ENCODE data around the gene AGPAT3. TPM values are rescaled to one million over a fixed set of nuclear protein-coding genes. Genes with fewer than 3 reads are reported as not detected.

The AGPAT3 gene
- total RNA-seq, 1 experiment from 2014 or later = 58.3 TPM

GRCh38 chr21:43854773-43855633 lies 10.0 kb upstream of the AGPAT3 start:
- POLR2A ChIA-PET = no interaction called here
- H3K27me3 Mint-ChIP-seq (ENCODE audit: insufficient read depth, unreplicated experiment) = no peaks in the 10 kb centered on the region
- no TSS peak for BruUV-seq (replicated peaks)
- peaks cover under 1% of the 10 kb centered on the region for H3K4me1 Mint-ChIP-seq (ENCODE audit: insufficient read depth, unreplicated experiment)
- H3K9me3 Mint-ChIP-seq (ENCODE audit: unreplicated experiment) = no peaks in the 10 kb centered on the region
- no peak overlapping the region for H3K4me3 Mint-ChIP-seq (ENCODE audit: unreplicated experiment)
- intact Hi-C loops (cut with micrococcal nuclease) = no loop called here
- TF ChIP-seq, protein P1, sequence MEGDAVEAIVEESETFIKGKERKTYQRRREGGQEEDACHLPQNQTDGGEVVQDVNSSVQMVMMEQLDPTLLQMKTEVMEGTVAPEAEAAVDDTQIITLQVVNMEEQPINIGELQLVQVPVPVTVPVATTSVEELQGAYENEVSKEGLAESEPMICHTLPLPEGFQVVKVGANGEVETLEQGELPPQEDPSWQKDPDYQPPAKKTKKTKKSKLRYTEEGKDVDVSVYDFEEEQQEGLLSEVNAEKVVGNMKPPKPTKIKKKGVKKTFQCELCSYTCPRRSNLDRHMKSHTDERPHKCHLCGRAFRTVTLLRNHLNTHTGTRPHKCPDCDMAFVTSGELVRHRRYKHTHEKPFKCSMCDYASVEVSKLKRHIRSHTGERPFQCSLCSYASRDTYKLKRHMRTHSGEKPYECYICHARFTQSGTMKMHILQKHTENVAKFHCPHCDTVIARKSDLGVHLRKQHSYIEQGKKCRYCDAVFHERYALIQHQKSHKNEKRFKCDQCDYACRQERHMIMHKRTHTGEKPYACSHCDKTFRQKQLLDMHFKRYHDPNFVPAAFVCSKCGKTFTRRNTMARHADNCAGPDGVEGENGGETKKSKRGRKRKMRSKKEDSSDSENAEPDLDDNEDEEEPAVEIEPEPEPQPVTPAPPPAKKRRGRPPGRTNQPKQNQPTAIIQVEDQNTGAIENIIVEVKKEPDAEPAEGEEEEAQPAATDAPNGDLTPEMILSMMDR (IDR thresholded peaks at IDR 0.05; ENCODE audit: unreplicated experiment) = no peak
- no peak overlapping the region for H3K27ac Mint-ChIP-seq (ENCODE audit: low read depth, unreplicated experiment)
- CTCF ChIA-PET = no interaction called here
- DNase-seq (ENCODE audit: unreplicated experiment) = no peak
- H3K36me3 Mint-ChIP-seq (ENCODE audit: insufficient read depth, unreplicated experiment) = peaks cover 5% of the 10 kb centered on the region

GRCh38 chr21:43855955-43856354 lies 9.1 kb upstream of the AGPAT3 start:
- Mint-ChIP-seq H3K27me3 (ENCODE audit: insufficient read depth, unreplicated experiment) (no peaks in the 10 kb centered on the region), H3K9me3 (ENCODE audit: unreplicated experiment) (no peaks in the 10 kb centered on the region), H3K27ac (ENCODE audit: low read depth, unreplicated experiment) (no peak overlapping the region), H3K36me3 (ENCODE audit: insufficient read depth, unreplicated experiment) (peaks cover 5% of the 10 kb centered on the region), H3K4me3 (ENCODE audit: unreplicated experiment) (no peak overlapping the region), H3K4me1 (ENCODE audit: insufficient read depth, unreplicated experiment) (no peaks in the 10 kb centered on the region)
- no peak for DNase-seq (ENCODE audit: unreplicated experiment)
- no TSS peak for BruUV-seq (replicated peaks)
- TF ChIP-seq, protein P1 (IDR thresholded peaks at IDR 0.05; ENCODE audit: unreplicated experiment) = no peak
- intact Hi-C loops (cut with micrococcal nuclease) = no loop called here
- POLR2A ChIA-PET = no interaction called here
- CTCF ChIA-PET = no interaction called here

GRCh38 chr21:43858806-43859648 lies 6.0 kb upstream of the AGPAT3 start:
- no peak for DNase-seq (ENCODE audit: unreplicated experiment)
- intact Hi-C loops (cut with micrococcal nuclease) = no loop called here
- Mint-ChIP-seq H3K36me3 (ENCODE audit: insufficient read depth, unreplicated experiment) (peaks cover 1% of the 10 kb centered on the region), H3K4me1 (ENCODE audit: insufficient read depth, unreplicated experiment) (no peaks in the 10 kb centered on the region), H3K4me3 (ENCODE audit: unreplicated experiment) (no peak overlapping the region), H3K27ac (ENCODE audit: low read depth, unreplicated experiment) (no peak overlapping the region), H3K27me3 (ENCODE audit: insufficient read depth, unreplicated experiment) (no peaks in the 10 kb centered on the region), H3K9me3 (ENCODE audit: unreplicated experiment) (no peaks in the 10 kb centered on the region)
- BruUV-seq (replicated peaks) = no TSS peak
- ChIA-PET POLR2A (interaction anchor here (0.7 kb wide), 1 partner anchor 43 kb away, joined by 3 read pairs; no protein-coding TSS in a partner anchor), CTCF (no interaction called here)
- TF ChIP-seq, protein P1 (IDR thresholded peaks at IDR 0.05; ENCODE audit: unreplicated experiment) = no peak

DNA sequence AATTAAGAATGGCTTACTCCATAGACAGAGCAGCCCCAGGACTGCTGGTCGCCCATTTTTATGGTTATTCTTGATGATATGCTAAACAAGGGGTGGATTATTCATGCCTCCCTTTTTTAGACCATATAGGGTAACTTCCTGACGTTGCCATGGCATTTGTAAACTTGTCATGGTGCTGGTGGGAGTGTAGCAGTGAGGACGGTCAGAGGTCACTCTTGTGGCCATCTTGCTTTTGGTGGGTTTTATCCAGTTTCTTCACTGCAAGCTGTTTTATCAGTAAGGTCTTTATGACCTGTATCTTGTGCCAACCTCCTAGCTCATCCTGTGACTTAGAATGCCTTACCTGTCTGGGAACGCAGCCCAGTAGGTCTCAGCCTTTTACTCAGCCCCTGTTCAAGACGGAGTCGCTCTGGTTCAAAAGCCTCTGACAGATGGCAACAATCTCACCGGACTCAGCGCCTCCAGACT lies 5.2 kb upstream of the AGPAT3 start:
- Mint-ChIP-seq H3K4me3 (ENCODE audit: unreplicated experiment) (no peak overlapping the region), H3K36me3 (ENCODE audit: insufficient read depth, unreplicated experiment) (no peaks in the 10 kb centered on the region), H3K27me3 (ENCODE audit: insufficient read depth, unreplicated experiment) (no peaks in the 10 kb centered on the region), H3K9me3 (ENCODE audit: unreplicated experiment) (no peaks in the 10 kb centered on the region), H3K4me1 (ENCODE audit: insufficient read depth, unreplicated experiment) (no peaks in the 10 kb centered on the region), H3K27ac (ENCODE audit: low read depth, unreplicated experiment) (no peak overlapping the region)
- intact Hi-C loops (cut with micrococcal nuclease) = loop anchor here (5.0 kb wide), 1 partner anchor 47 kb away; no protein-coding TSS in a partner anchor
- BruUV-seq (replicated peaks) = no TSS peak
- DNase-seq (ENCODE audit: unreplicated experiment) = no peak
- POLR2A ChIA-PET = interaction anchor here (0.7 kb wide), 1 partner anchor 44 kb away, joined by 3 read pairs; no protein-coding TSS in a partner anchor
- CTCF ChIA-PET = no interaction called here
- TF ChIP-seq, protein P1 (IDR thresholded peaks at IDR 0.05; ENCODE audit: unreplicated experiment) = no peak

Data from MCF 10A (cell line).